Erythroblast (primary cell): Measurements from ENCODE around the gene COPZ1.
"Not testable (repeated sequence)": the region's sequence is repeated elsewhere in the genome, so short reads cannot be mapped to it uniquely, and the experiment has no call there.

ENCODE experiments used
- DNase-seq, 2 experiments: peaks; one replicate each; lab custom pipeline; 2025; lab: John Stamatoyannopoulos, UW
- GATA1 ChIP-seq: IDR thresholded peaks from 2 replicates; pipeline ENCODE4 v1.6.1; 2011; ENCODE audit warnings: low read depth, mild to moderate bottlenecking, control low read depth, low read length, moderate library complexity
- POLR2A ChIP-seq: IDR thresholded peaks from 2 replicates; pipeline ENCODE4 v1.6.1; 2011; ENCODE audit warnings: mild to moderate bottlenecking, low read length

The COPZ1 gene

GRCh38 chr12:54324617-54325441 lies at the start of gene COPZ1:
Gene COPZ1, plus strand, starts transcription at chr12:54325131. Its CDS starts 33 bp downstream, at chr12:54325164.
- peak; percentile 99 to 100 for DNase-seq
- no peak for TF ChIP-seq GATA1
- peak; percentile 92 for TF ChIP-seq POLR2A

- no peak for DNase-seq
- TF ChIP-seq POLR2A (no peak), GATA1 (no peak)
These were observed 48.6 kb upstream of the COPZ1 start for GRCh38 chr12:54276368-54276767.

DNA sequence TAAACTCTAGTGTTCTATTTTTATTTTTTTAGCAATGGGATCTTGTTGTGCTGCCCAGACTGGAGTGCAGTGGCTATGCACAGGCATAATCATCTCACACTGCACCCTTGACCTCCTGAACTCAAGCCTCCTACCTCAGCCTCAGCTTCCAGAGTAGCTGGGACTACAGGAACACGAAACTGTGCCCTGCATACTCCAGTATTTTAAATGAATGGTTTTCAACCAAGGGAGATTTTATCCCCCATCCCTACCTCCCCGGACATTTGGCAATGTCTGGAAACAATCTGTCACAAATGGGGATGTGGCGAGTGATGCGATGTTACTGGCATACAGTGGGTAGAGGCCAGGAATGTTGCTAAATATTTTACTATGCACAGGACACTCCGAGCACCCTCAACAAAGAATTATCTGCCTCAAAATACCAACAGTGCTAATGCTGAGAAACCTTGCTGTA lies 47.1 kb upstream of the COPZ1 start:
- TF ChIP-seq POLR2A (no peak), GATA1 (no peak)
- DNase-seq = no peak

DNA sequence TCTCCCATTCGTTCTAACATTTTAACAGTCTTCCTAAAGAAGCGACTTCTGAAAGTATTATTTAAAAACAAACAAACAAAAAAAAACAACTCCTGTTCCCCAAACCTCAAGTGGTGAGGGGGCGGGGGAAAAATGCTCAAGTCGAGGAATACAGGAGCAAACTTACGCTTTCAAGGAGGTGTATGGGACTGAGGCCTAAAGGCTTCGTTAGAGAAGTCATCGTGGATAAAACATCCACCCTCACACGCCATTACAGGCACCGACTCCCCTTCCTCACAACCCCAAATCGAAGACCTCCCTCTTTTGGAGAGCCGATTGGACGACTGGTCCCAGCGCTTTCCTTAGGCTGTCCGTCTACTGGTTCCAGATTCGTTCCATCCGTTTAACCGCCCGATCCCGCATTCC lies 45.7 kb upstream of the COPZ1 start:
- TF ChIP-seq POLR2A (no peak), GATA1 (no peak)
- DNase-seq = no peak

DNA sequence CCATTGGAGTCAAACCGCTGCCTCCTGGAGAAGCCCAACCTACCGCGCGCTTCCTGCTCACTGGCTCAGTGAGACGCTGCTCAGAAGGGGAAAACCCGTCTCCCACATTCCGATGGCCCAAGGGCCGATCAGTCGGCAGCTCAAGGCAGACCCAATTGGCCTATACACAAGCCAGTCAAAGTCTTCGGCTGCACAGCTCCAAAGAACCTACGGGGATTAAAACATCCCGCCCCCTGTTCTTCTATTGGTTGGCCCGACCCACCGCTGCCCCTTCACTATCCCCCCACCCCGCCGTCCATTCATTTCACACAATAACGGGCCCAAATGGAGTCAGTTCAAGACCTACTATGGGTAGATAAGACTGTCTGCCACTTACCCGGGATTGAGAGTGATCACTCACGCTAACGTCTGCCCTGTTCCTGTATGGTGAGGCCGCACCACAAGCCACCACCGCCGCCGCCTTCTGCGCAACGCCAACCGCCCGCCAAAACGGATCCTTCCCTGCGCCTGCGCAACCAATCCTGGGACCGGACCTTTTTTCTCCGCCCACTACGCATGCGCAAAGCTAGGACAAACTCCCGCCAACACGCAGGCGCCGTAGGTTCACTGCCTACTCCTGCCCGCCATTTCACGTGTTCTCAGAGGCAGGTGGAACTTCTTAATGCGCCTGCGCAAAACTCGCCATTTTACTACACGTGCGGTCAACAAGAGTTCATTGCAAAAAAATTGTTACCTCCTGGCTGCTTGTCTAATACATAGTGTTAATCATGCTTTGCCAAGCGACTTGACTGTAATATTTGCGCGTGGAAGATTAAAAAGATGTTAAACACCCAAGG lies 45.1 kb upstream of the COPZ1 start, which contains the start of gene CBX5:
CBX5 (minus strand) TSS at position 491 of the 836 bp plus-strand sequence. CDS start 22,472 bp downstream, outside the sequence.
- peak; percentile 93 for TF ChIP-seq POLR2A
- no peak for TF ChIP-seq GATA1

GRCh38 chr12:54280468-54281260 lies 44.3 kb upstream of the COPZ1 start, which contains the start of gene HNRNPA1:
Gene HNRNPA1, plus strand, starts transcription at chr12:54280726. Its CDS starts 82 bp downstream, at chr12:54280808.
- TF ChIP-seq POLR2A (peak; percentile 100), GATA1 (no peak)
- DNase-seq = peak; percentile 99 to 100

More for the DNA sequence above, 45.1 kb upstream of the COPZ1 start, which contains the start of gene CBX5:
- DNase-seq = peak; percentile 99 to 100

GRCh38 chr12:54281261-54281638 lies 43.7 kb upstream of the COPZ1 start:
- DNase-seq = not testable (repeated sequence)

DNA sequence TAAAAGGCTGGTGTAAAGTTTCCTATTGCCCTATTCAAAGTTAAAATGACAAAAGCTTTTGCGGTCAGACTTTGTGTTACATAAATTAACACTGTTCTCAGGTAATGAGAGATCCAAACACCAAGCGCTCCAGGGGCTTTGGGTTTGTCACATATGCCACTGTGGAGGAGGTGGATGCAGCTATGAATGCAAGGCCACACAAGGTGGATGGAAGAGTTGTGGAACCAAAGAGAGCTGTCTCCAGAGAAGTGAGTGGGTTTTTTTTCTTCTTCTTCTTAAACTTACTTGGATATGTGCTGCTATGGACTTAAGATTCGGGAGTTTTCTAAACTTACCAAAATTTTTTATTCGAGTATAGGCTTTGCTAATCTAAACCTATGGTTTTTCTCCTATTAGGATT lies 43.2 kb upstream of the COPZ1 start:
- not testable (repeated sequence) for DNase-seq

DNA sequence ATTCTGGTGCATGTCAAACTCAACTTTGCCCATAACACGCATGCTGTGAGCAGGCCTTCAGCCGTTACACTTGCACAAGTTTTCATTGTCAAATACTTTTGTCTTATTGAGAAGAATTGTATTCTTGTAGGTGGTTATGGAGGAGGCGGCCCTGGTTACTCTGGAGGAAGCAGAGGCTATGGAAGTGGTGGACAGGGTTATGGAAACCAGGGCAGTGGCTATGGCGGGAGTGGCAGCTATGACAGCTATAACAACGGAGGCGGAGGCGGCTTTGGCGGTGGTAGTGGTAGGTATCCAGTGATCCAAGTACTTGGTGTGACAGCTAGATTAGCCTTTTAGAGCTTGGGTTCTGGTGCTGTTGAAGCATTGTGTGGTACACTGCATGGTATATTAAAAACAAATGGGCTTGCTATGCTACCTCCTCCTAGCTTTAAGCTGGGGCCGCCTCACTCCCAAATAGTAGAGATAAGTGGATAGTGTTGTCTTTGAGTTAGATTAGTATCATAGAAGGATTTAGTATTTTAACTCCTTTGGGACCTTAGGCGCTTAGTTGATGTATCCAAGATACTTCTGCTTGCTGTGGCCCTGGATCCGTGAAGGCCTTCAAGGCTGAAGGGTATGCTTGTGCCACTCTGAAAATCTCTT lies 41.9 kb upstream of the COPZ1 start:
- TF ChIP-seq POLR2A (no peak), GATA1 (no peak)
- peak; percentile 52 to 67 for DNase-seq

DNA sequence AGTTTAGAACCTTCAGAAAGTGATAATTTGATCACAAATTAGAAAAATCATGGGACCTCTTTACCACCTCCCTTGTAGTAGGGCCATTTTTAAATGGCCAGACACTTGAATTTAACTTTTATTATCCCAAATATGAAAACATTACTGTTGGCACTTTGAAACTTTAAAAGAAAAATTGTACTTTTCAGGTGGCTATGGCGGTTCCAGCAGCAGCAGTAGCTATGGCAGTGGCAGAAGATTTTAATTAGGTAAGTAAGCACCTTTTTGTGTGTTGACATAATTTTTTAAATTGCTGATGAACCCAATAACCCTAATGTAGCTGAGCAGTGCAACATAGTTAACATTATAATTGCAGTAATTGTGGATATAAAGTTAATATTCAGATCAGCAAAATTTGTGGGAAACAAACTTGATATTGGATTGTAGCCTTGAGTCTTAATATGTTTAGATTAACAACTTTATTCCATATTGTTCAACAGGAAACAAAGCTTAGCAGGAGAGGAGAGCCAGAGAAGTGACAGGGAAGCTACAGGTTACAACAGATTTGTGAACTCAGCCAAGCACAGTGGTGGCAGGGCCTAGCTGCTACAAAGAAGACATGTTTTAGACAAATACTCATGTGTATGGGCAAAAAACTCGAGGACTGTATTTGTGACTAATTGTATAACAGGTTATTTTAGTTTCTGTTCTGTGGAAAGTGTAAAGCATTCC lies 40.7 kb upstream of the COPZ1 start:
- not testable (repeated sequence) for DNase-seq

GRCh38 chr12:54285150-54286041 lies 39.5 kb upstream of the COPZ1 start:
- no peak for TF ChIP-seq GATA1
- TF ChIP-seq POLR2A = no peak

More at GRCh38 chr12:54285150-54286041, 39.5 kb upstream of the COPZ1 start:
- DNase-seq = no peak
